ENCODE data around the gene KRTAP10-1. TPM values are rescaled to one million over a fixed set of nuclear protein-coding genes. Genes with fewer than 3 reads are reported as not detected.

KRTAP10-1 gene
- total RNA-seq, 2 experiments from 2014 or later: 0.13 TPM; not detected in 1

- Histone ChIP-seq H2AFZ (ENCODE audit: low read length) (no peak overlapping the region), H3K4me3 (ENCODE audit: low read depth, low read length, poor library complexity, severe bottlenecking) (no peak overlapping the region), H3K79me2 (ENCODE audit: insufficient read depth, low read depth, low read length) (no peaks in the 10 kb centered on the region), H3K27ac (ENCODE audit: low read depth, low read length, poor library complexity, severe bottlenecking) (no peak overlapping the region), H3K4me2 (ENCODE audit: low read length) (no peak overlapping the region), H3K4me1 (ENCODE audit: insufficient read depth, low read length, poor library complexity, severe bottlenecking) (no peaks in the 10 kb centered on the region), H3K36me3 (ENCODE audit: insufficient read depth, low read length) (no peaks in the 10 kb centered on the region), H3K9me2 (ENCODE audit: insufficient read depth, low read length) (no peaks in the 10 kb centered on the region), H3K9me3 (ENCODE audit: low read length) (no peaks in the 10 kb centered on the region; the same call in 1 of the 2 replicates), H4K20me1 (ENCODE audit: insufficient read depth, low read length) (no peaks in the 10 kb centered on the region)
- ChIA-PET CTCF (ENCODE audit: unreplicated experiment) (no interaction called here), POLR2A (no interaction called here)
- DNase-seq (ENCODE audit: low spot score): no peak
- BruUV-seq (replicated peaks): no TSS peak
- TF ChIP-seq CTCF (conservative IDR thresholded peaks at IDR 0.05; ENCODE audit: low read length): no peak
- TF ChIP-seq EZH2phosphoT487 (IDR thresholded peaks at IDR 0.05; ENCODE audit: borderline replicate concordance, low read depth, low read length): no peak
- intact Hi-C loops (cut with micrococcal nuclease; ENCODE audit: unreplicated experiment): no loop called here
Observed at GRCh38 chr21:44526096-44526997, 13.6 kb downstream of the KRTAP10-1 start.

GRCh38 chr21:44525391-44526095 is 14.5 kb downstream of the KRTAP10-1 start:
- no peak overlapping the region for H2AFZ ChIP-seq (ENCODE audit: low read length)
- H3K4me2 ChIP-seq (ENCODE audit: low read length): no peak overlapping the region
- intact Hi-C loops (cut with micrococcal nuclease; ENCODE audit: unreplicated experiment): no loop called here
- H4K20me1 ChIP-seq (ENCODE audit: insufficient read depth, low read length): no peaks in the 10 kb centered on the region
- TF ChIP-seq CTCF (conservative IDR thresholded peaks at IDR 0.05; ENCODE audit: low read length) (no peak), EZH2phosphoT487 (IDR thresholded peaks at IDR 0.05; ENCODE audit: borderline replicate concordance, low read depth, low read length) (no peak)
- BruUV-seq (replicated peaks): no TSS peak
- H3K4me3 ChIP-seq (ENCODE audit: low read depth, low read length, poor library complexity, severe bottlenecking): no peak overlapping the region
- H3K79me2 ChIP-seq (ENCODE audit: insufficient read depth, low read depth, low read length): no peaks in the 10 kb centered on the region
- no peaks in the 10 kb centered on the region for H3K36me3 ChIP-seq (ENCODE audit: insufficient read depth, low read length)
- DNase-seq (ENCODE audit: low spot score): no peak
- H3K27ac ChIP-seq (ENCODE audit: low read depth, low read length, poor library complexity, severe bottlenecking): no peak overlapping the region
- no peaks in the 10 kb centered on the region; the same call in 1 of the 2 replicates for H3K9me3 ChIP-seq (ENCODE audit: low read length)
- POLR2A ChIA-PET: no interaction called here
- CTCF ChIA-PET (ENCODE audit: unreplicated experiment): no interaction called here
- H3K4me1 ChIP-seq (ENCODE audit: insufficient read depth, low read length, poor library complexity, severe bottlenecking): no peaks in the 10 kb centered on the region
- no peaks in the 10 kb centered on the region for H3K9me2 ChIP-seq (ENCODE audit: insufficient read depth, low read length)

All from OCI-LY7 (cell line).